ENCODE measurements around the gene EFNA5. TPM values are rescaled to one million over a fixed set of nuclear protein-coding genes. Genes with fewer than 3 reads are reported as not detected.

The EFNA5 gene
- total and polyA plus RNA-seq, 2 of the 8 experiments (the other 6 are each of a cell fraction or from before 2014, with no cell fraction given), result 9.6 to 21.8 TPM

DNA sequence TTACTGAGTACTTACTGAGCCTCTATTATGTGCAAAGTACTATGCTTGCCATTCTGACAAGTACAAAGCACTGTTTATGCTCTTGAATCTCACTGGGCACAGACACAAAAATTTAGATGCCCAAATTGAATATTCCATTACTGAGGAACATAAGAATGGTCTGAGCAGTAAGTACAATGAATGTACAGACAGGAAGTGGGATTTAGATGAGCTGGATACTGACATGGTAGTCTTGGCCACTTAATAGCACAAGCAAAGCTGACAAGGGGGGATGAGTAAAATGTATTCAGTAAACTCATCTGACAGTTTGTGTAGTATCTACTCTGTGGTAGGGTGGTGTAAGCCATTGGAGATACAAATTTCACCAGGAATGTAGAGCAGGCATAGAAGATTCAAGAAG is 132.4 kb downstream of the EFNA5 start:
- Histone ChIP-seq H4K5ac (ENCODE audit: insufficient read length, low read depth, low read length) (no peak overlapping the region), H3K4me3 (ENCODE audit: extremely low read depth in 1 of 4, insufficient read depth in 2 of 4, low read depth in 3 of 4, low read length in 4 of 4) (no peak overlapping the region), H2BK5ac (ENCODE audit: low read depth, low read length) (no peak overlapping the region), H2BK20ac (ENCODE audit: low read length) (no peak overlapping the region), H4K8ac (ENCODE audit: extremely low read depth, insufficient read depth, low read length) (no peak overlapping the region), H3K4me1 (replicated peaks in 1 of 4; ENCODE audit: control insufficient read depth in 3 of 4, insufficient read depth in 4 of 4, low read length in 3 of 4) (peaks cover 0 to 4% (median under 1%) of the 10 kb centered on the region in 4 experiments; a peak in 2 of 7 replicates), H2BK12ac (ENCODE audit: low read depth, low read length) (no peak overlapping the region), H2BK15ac (ENCODE audit: low read length) (no peak overlapping the region), H4K20me1 (replicated peaks in 1 of 2; ENCODE audit: control insufficient read depth in 1 of 2, insufficient read depth in 2 of 2, low read length in 2 of 2) (no peaks in the 10 kb centered on the region), H3K4me2 (ENCODE audit: insufficient read depth in 1 of 2, low read depth in 2 of 2, low read length in 2 of 2) (no peak overlapping the region), H3K56ac (replicated peaks; ENCODE audit: insufficient read length, low read depth, low read length) (no peak overlapping the region), H3K27ac (ENCODE audit: low read depth, low read length) (no peak overlapping the region), H3K18ac (ENCODE audit: extremely low read depth, low read length) (no peak overlapping the region), H2AFZ (ENCODE audit: low read length) (no peak overlapping the region), H3K9ac (replicated peaks in 1 of 4; ENCODE audit: extremely low read depth in 1 of 4, low read depth in 3 of 4, low read length in 3 of 4) (no peak overlapping the region), H3K79me1 (ENCODE audit: low read depth, low read length) (no peaks in the 10 kb centered on the region), H2BK120ac (replicated peaks; ENCODE audit: low read depth, low read length) (no peak overlapping the region), H3K23ac (ENCODE audit: insufficient read length) (no peak overlapping the region), H3K36me3 (ENCODE audit: control insufficient read depth in 2 of 4, insufficient read depth in 4 of 4, low read length in 3 of 4) (no peaks in the 10 kb centered on the region), H3K9me3 (ENCODE audit: insufficient read depth in 2 of 2, low read depth in 1 of 2, low read length in 1 of 2) (no peaks in the 10 kb centered on the region), H3K27me3 (replicated peaks in 1 of 4; ENCODE audit: control insufficient read depth in 3 of 4, extremely low read depth in 1 of 4, insufficient read depth in 3 of 4, low read length in 3 of 4) (no peaks in the 10 kb centered on the region), H3K79me2 (ENCODE audit: control insufficient read depth in 1 of 2, insufficient read depth in 2 of 2, low read length in 2 of 2) (no peaks in the 10 kb centered on the region), H4K91ac (replicated peaks; ENCODE audit: insufficient read length, low read length) (no peak overlapping the region), H3K23me2 (ENCODE audit: low read depth, low read length) (no peaks in the 10 kb centered on the region), H3K14ac (ENCODE audit: insufficient read length) (no peak overlapping the region), H3K4ac (replicated peaks; ENCODE audit: insufficient read length, low read depth, low read length) (no peak overlapping the region), H2AK5ac (ENCODE audit: low read depth, low read length) (no peak overlapping the region)
- DNase-seq (ENCODE audit: low read depth in 1 of 2, low spot score in 2 of 2) (no peak), FAIRE-seq (no peak)
- POLR2A ChIA-PET (ENCODE audit: partially characterized antibody), result no interaction called here
- TF ChIP-seq RNF2 (IDR thresholded peaks at IDR 0.05; ENCODE audit: borderline replicate concordance, low read depth, low read length, missing control alignments, poor library complexity, severe bottlenecking), result no peak
- CTCF ChIA-PET (ENCODE audit: partially characterized antibody), result interaction anchor here (1.1 to 1.2 kb wide), 3 partner anchors 8 to 25 kb away, joined by 3 to 4 read pairs (median 4); no protein-coding TSS in a partner anchor

Data from H1 (cell line).